Liver (tissue), 9 donors: Measurements from ENCODE around the gene KCTD4. TPM values are rescaled to one million over a fixed set of nuclear protein-coding genes. Genes with fewer than 3 reads are reported as not detected.

Experiments
- DNase-seq: peaks from one replicate; pipeline ENCODE4 v3.0.0-alpha.2; 2017; ENCODE audit warnings: low spot score
- H3K27ac ChIP-seq, 2 donors: one replicate each; pipeline ENCODE4 v1.7.0; 2013; ENCODE audit warnings: inconsistent platforms in 2 of 2, low read length in 2 of 2, control low read depth in 1 of 2, low read depth in 1 of 2, mild to moderate bottlenecking in 1 of 2
- H3K27me3 ChIP-seq, 4 donors: one replicate each; pipeline versions ENCODE4 v1.6.1 to v1.7.0; 2013; ENCODE audit warnings: low read length in 3 of 4, inconsistent platforms in 1 of 4, mild to moderate bottlenecking in 1 of 4, moderate library complexity in 1 of 4; ENCODE audit not compliant: control insufficient read depth in 4 of 4, insufficient read depth in 4 of 4
- H3K36me3 ChIP-seq, 4 donors: one replicate each; pipeline versions ENCODE4 v1.6.1 to v1.7.0; 2013; ENCODE audit warnings: low read length in 3 of 4, mild to moderate bottlenecking in 3 of 4, low read depth in 1 of 4, moderate library complexity in 1 of 4; ENCODE audit not compliant: control insufficient read depth in 4 of 4, insufficient read depth in 3 of 4
- H3K4me1 ChIP-seq, 4 donors: one replicate each; pipeline versions ENCODE4 v1.6.1 to v1.7.0; 2013; ENCODE audit warnings: low read length in 3 of 4, mild to moderate bottlenecking in 3 of 4, moderate library complexity in 1 of 4; ENCODE audit not compliant: control insufficient read depth in 4 of 4, insufficient read depth in 4 of 4
- H3K4me3 ChIP-seq, 3 donors: one replicate each; pipeline versions ENCODE4 v1.6.1 to v1.7.0; 2013; ENCODE audit warnings: low read length in 3 of 3, control low read depth in 1 of 3, low read depth in 1 of 3, mild to moderate bottlenecking in 1 of 3
- H3K9ac ChIP-seq, 2 donors: one replicate each; pipeline ENCODE4 v1.7.0; 2013; ENCODE audit warnings: low read length in 2 of 2, mild to moderate bottlenecking in 2 of 2, moderate library complexity in 2 of 2, control low read depth in 1 of 2, low read depth in 1 of 2
- H3K9me3 ChIP-seq, 4 donors: one replicate each; pipeline versions ENCODE4 v1.6.1 to v1.7.0; 2013; ENCODE audit warnings: low read length in 3 of 4; ENCODE audit not compliant: control insufficient read depth in 4 of 4
- CTCF ChIP-seq: fragments of 150-350 bp; IDR thresholded peaks from 2 replicates; pipeline ENCODE4 v1.5.1; 2017; ENCODE audit warnings: improper control_type of control experiment, low read depth, low read length; ENCODE audit not compliant: missing input control
- EGR1 ChIP-seq, 2 donors: IDR thresholded peaks; 2 replicates each; pipeline ENCODE4 v1.6.1; 2016 to 2018; ENCODE audit warnings: antibody characterized with exemption in 2 of 2, low read depth in 2 of 2
- FOXA1 ChIP-seq: IDR thresholded peaks from 2 replicates; pipeline ENCODE4 v1.6.1; 2016; ENCODE audit warnings: antibody characterized with exemption
- FOXA2 ChIP-seq: IDR thresholded peaks from 2 replicates; pipeline ENCODE4 v1.6.1; 2016; ENCODE audit warnings: antibody characterized with exemption
- GABPA ChIP-seq, 2 donors: IDR thresholded peaks in 1 of 2; conservative IDR thresholded peaks in 1 of 2; 2 replicates each; pipeline ENCODE4 v1.6.1; 2016; ENCODE audit warnings: antibody characterized with exemption in 2 of 2, mild to moderate bottlenecking in 1 of 2, moderate library complexity in 1 of 2
- HNF4A ChIP-seq, 2 donors: conservative IDR thresholded peaks; 2 replicates each; pipeline ENCODE4 v1.6.1; 2016; ENCODE audit warnings: antibody characterized with exemption in 2 of 2, mild to moderate bottlenecking in 2 of 2
- HNF4G ChIP-seq: IDR thresholded peaks from 2 replicates; pipeline ENCODE4 v1.6.1; 2016; ENCODE audit warnings: antibody characterized with exemption
- JUND ChIP-seq, 2 donors: IDR thresholded peaks; 2 replicates each; pipeline ENCODE4 v1.6.1; 2016; ENCODE audit warnings: antibody characterized with exemption in 2 of 2
- MAX ChIP-seq: IDR thresholded peaks from 2 replicates; pipeline ENCODE4 v1.6.1; 2016; ENCODE audit warnings: antibody characterized with exemption
- NR2F2 ChIP-seq: IDR thresholded peaks from 2 replicates; pipeline ENCODE4 v1.6.1; 2016; ENCODE audit warnings: antibody characterized with exemption
- RAD21 ChIP-seq, 2 donors: IDR thresholded peaks; 2 replicates each; pipeline ENCODE4 v1.6.1; 2016; ENCODE audit warnings: antibody characterized with exemption in 2 of 2, mild to moderate bottlenecking in 2 of 2
- RXRA ChIP-seq, 2 donors: IDR thresholded peaks; 2 replicates each; pipeline ENCODE4 v1.6.1; 2017 to 2018; ENCODE audit warnings: antibody characterized with exemption in 2 of 2, mild to moderate bottlenecking in 1 of 2
- SP1 ChIP-seq: IDR thresholded peaks from 2 replicates; pipeline ENCODE4 v1.6.1; 2018; ENCODE audit warnings: antibody characterized with exemption, mild to moderate bottlenecking
- TAF1 ChIP-seq: conservative IDR thresholded peaks from 2 replicates; pipeline ENCODE4 v1.6.1; 2016; ENCODE audit warnings: antibody characterized with exemption, mild to moderate bottlenecking
- YY1 ChIP-seq: IDR thresholded peaks from 2 replicates; pipeline ENCODE4 v1.6.1; 2016; ENCODE audit warnings: antibody characterized with exemption, mild to moderate bottlenecking
- ZBTB33 ChIP-seq: IDR thresholded peaks from 2 replicates; pipeline ENCODE4 v1.6.1; 2016; ENCODE audit warnings: antibody characterized with exemption
- WGBS: extraction: QIAGEN DNeasy Blood & Tissue Kit; methylation state at CpG from one replicate; pipeline ENCODE4 v1.1.7; 2013; 5-methylcytosine and 5-hydroxymethylcytosine counted together
- polyA plus RNA-seq, 2 donors: library from polyadenylated mRNA; stranded (reverse) in 1 of 2; unstranded in 1 of 2; fragments of 200-250 nt in 1 of 2; fragments of >200 nt in 1 of 2; fragmentation: Nextera tagmentation in 1 of 2; extraction: Ambion mirVana in 1 of 2; gene quantifications; one replicate each; pipeline versions ENCODE4 v1.2.1 to v1.2.3, GENCODE V29; 2013 to 2015
- total RNA-seq, 2 donors: library from RNA; depleted of rRNA; stranded (reverse); fragments of >200 nt; gene quantifications; one replicate each; pipeline ENCODE4 v1.2.3, GENCODE V29; 2014
- TF ChIP-seq, protein P1 (sequence below): IDR thresholded peaks from 2 replicates; pipeline ENCODE4 v1.6.1; 2016; ENCODE audit warnings: antibody characterized with exemption, mild to moderate bottlenecking
- TF ChIP-seq, protein P2 (sequence below): IDR thresholded peaks from 2 replicates; pipeline ENCODE4 v1.6.1; 2016; ENCODE audit warnings: antibody characterized with exemption
- donor health status: healthy.
- donor health status: healthy.
- donor health status: healthy.
- donor health status: healthy.
- donor health status: healthy.

KCTD4 gene
- total and polyA plus RNA-seq, 4 donors: 0.19 TPM; not detected in 3

GRCh38 chr13:45219123-45219891, 18.5 kb upstream of the KCTD4 start (continued):
- TF ChIP-seq, protein P1, sequence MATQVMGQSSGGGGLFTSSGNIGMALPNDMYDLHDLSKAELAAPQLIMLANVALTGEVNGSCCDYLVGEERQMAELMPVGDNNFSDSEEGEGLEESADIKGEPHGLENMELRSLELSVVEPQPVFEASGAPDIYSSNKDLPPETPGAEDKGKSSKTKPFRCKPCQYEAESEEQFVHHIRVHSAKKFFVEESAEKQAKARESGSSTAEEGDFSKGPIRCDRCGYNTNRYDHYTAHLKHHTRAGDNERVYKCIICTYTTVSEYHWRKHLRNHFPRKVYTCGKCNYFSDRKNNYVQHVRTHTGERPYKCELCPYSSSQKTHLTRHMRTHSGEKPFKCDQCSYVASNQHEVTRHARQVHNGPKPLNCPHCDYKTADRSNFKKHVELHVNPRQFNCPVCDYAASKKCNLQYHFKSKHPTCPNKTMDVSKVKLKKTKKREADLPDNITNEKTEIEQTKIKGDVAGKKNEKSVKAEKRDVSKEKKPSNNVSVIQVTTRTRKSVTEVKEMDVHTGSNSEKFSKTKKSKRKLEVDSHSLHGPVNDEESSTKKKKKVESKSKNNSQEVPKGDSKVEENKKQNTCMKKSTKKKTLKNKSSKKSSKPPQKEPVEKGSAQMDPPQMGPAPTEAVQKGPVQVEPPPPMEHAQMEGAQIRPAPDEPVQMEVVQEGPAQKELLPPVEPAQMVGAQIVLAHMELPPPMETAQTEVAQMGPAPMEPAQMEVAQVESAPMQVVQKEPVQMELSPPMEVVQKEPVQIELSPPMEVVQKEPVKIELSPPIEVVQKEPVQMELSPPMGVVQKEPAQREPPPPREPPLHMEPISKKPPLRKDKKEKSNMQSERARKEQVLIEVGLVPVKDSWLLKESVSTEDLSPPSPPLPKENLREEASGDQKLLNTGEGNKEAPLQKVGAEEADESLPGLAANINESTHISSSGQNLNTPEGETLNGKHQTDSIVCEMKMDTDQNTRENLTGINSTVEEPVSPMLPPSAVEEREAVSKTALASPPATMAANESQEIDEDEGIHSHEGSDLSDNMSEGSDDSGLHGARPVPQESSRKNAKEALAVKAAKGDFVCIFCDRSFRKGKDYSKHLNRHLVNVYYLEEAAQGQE: peak; percentile 77

GRCh38 chr13:45218689-45219088, 17.8 kb upstream of the KCTD4 start:
- Histone ChIP-seq H3K9ac (peak overlapping the region; percentile 44 to 61), H3K36me3 (no peaks in the 10 kb centered on the region), H3K27me3 (no peaks in the 10 kb centered on the region), H3K4me1 (peaks cover 1 to 17% (median 5%) of the 10 kb centered on the region in 4 donors), H3K4me3 (no peak overlapping the region), H3K9me3 (no peaks in the 10 kb centered on the region), H3K27ac (peak overlapping the region; percentile 51 to 80)
- 94% methylated on average over 1 of the region's 1 CpG for WGBS
- TF ChIP-seq FOXA2 (no peak), TAF1 (no peak), HNF4A (conservative IDR thresholded peaks at IDR 0.05) (no peak), EGR1 (IDR thresholded peaks at IDR 0.05; ENCODE audit: low read depth in 2 of 2) (no peak), RXRA (IDR thresholded peaks at IDR 0.05) (no peak), CTCF (no peak), GABPA (IDR thresholded peaks at IDR 0.05 in 1 of 2, conservative IDR thresholded peaks at IDR 0.05 in 1 of 2) (no peak), RAD21 (IDR thresholded peaks at IDR 0.05) (no peak), MAX (no peak), YY1 (no peak), SP1 (no peak), NR2F2 (no peak), ZBTB33 (no peak), FOXA1 (no peak), JUND (IDR thresholded peaks at IDR 0.05) (no peak), HNF4G (no peak)
- TF ChIP-seq, protein P2, sequence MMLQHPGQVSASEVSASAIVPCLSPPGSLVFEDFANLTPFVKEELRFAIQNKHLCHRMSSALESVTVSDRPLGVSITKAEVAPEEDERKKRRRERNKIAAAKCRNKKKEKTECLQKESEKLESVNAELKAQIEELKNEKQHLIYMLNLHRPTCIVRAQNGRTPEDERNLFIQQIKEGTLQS: no peak
- TF ChIP-seq, protein P1: no peak
- DNase-seq: no peak
